HG03108 (cell line): ENCODE measurements around the gene GTSF1L.

ENCODE experiments used
- ATAC-seq: cut with Tn5 transposase; IDR thresholded peaks from one replicate; pipeline ENCODE4 v1.9.1; 2021; ENCODE audit warnings: moderate library complexity; ENCODE audit not compliant: unreplicated experiment

GTSF1L gene

GRCh38 chr20:43746344-43747137 is 19.7 kb upstream of the GTSF1L start:
- no peak for ATAC-seq

- ATAC-seq: no peak
Observed at GRCh38 chr20:43744966-43745730, 18.3 kb upstream of the GTSF1L start.

DNA sequence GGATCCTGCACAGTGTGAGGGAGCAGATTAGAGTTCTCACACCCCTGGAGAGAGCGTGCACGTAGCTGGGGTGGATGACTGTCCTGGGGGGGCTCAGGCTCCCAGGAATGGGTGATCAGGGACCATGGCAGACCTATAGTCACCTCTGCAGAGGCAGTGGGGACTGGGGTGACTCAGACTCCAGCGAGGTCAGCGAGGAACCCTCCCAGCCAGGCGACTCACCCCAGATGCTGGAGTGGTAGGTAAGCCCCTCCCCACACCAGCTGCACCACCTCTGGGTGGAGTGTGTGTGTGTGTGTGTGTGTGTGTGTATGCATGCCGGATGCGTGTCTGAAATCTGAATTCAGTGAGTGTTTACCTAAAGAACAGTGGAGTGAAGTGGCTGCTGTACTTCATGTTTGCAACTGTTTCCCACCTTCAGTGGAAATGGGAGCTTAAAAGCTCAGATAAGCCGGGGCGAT is 17.4 kb upstream of the GTSF1L start:
- no peak for ATAC-seq

DNA sequence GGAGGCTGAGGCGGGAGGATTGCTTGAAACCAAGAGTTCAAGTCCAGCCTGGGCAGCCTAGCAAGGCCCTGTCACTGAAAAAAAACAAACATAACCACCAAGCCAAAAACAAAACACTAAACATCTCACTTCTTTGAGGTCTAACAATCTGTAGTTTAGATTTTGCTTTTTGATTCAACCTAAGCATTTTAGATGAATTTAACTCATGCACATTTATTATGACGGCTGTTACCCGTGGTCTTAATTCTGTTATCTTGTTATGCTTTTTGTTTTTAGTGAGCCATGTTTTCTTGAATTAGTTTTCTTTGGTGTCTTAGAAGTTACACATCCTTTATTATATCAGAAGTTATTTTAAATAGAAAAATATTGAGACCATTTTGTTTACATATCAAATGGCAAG is 13.8 kb upstream of the GTSF1L start:
- ATAC-seq: no peak

DNA sequence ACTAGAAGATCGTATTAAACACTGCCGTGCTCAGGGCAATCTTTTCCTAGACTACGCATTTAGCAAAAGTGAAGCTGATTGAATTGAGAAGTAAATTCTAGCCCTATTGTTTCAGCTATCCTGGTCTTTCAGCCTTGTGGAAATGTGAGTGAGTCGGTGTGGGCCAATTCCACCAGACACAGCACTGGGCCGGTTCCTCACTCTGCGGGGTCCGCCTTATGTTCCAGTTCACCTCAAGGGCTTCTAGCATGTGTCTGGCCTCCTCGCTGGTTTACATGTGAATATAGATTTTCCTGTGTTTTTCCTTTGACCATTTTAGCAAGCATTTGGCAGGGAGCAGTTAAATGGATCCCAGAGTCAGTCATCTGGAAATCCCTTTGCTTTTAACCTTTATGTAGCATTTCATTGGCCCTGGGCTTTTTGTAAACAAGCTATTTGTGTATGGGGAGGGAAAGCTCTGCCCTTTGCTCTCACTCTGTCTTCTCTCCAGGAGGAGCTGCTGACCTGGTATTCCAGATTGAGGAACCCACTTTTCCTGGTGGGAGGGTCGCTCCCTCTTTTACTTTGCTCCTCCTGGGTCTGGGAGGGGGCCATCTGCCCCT is 12.4 kb upstream of the GTSF1L start:
- ATAC-seq: no peak

- ATAC-seq: no peak
Observed at GRCh38 chr20:43737925-43738324, 11.1 kb upstream of the GTSF1L start.

- peak; percentile 68 for ATAC-seq
Observed at GRCh38 chr20:43736588-43737158, 9.9 kb upstream of the GTSF1L start.

DNA sequence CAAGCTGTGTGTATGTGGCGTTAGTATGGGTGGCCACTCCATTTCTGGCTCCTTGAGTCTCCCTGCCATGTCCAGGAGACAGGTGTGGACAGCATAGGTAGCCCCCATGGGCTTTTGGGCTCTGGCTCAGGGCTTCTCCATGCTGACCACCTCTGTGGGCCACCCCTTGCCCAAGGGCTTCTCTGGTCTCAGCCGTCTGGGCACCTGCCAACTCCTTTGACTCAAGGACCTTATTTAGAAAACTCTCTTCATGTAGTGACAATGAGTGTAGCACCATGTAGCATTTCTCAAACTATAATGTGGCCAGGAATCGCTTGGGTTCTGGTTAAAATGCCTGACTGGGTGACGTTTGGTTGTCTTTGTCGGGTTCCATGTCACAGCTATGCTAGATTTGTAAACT is 5.1 kb upstream of the GTSF1L start:
- ATAC-seq: no peak

GRCh38 chr20:43731469-43731868 is 4.7 kb upstream of the GTSF1L start:
- ATAC-seq: no peak

DNA sequence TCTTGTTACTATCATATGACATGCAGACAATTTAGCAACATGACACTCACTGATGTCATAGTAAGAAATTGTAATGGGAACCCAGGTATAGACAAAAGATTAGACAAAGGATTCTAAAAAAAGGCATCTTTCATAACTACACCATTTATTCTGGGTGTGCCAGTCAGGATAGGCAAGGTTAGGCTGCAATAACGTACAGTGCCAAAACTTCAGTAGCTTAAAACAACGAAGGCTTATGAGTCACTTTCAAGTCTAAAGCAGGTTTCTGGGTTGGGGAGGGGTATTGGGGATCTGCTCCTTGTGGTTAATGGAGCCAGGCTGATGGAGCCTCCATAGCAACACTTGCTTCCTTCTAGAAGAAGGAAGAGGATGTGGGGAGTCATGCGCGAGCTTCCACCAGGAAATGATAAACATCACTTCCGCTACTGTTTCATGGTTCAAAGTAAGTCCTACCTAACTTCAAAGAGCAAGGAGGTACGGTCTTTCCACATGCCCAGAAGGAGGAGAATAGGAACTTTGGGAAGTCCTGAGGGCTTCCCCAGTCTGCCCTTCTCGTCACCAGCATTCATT is 2.0 kb upstream of the GTSF1L start:
- ATAC-seq: no peak

DNA sequence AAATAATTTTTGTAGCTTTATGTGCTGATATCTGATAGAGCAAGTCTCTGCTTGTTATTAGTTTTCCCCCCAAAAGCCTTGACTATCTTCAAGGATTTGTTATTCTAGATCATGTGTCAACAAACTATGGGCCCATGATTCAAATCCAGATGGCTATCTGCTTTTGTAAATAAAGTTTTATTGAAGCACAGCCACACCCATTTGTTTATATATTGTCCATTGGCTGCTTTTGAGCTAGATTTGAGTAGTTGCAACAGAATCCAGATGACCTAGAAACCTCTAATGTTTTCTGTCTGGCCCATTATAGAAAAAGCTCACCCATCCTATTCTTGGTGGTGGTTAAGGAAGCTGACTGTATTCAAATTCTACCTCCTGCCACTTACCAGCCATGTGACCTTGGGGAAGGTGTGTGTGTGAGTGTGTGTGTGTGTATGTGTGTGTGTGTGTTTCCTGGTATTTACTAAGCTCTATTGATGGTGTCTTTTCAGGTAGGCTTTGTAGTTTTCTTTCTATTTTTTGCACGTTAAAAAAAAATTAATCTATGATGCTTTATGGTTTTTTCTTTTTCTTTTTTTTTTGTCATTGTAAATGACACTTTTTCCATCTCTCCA is 1.3 kb upstream of the GTSF1L start:
- ATAC-seq: no peak

DNA sequence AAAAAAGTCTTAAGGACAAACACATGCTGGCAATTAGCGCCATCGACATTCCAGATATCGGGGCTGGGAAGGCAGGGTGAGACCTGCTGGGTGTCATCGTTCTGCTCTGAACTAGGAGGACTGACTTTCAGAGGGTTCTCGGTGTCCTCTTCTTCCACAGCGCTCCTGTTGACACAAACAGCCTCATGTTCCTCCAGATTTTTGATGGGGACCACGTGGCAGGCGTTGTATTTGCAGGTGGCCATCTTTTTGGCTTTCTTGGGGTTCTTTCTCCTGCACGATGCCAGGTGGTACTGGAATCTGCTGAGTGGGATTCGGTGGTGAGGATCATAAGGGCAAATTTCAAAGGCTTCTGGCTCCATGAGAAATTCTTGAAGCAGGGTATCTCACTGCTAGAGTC is 469 bp downstream of the GTSF1L start:
- ATAC-seq: no peak

DNA sequence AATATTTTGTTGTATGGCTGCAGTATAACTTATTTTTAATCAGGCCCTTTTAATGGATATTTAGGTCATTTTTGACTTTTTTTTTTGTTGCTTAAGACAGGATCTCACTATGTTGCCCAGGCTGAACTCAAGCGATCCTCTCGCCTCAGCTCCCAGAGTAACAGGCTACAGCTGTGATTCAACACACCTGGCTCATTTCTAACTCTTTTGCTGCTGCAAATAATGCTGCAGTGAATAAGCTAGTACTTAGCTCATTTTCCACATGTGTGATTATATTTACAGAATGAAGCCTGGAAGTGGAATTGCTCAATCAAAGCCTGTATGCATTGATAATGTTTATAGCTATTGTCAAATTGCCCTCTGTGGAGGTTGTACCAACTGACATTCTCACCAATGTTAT is 1.1 kb downstream of the GTSF1L start:
- ATAC-seq: no peak

GRCh38 chr20:43724383-43724782 is 2.4 kb downstream of the GTSF1L start:
- no peak for ATAC-seq

- no peak for ATAC-seq
Observed at GRCh38 chr20:43723735-43724134, 3.1 kb downstream of the GTSF1L start.

DNA sequence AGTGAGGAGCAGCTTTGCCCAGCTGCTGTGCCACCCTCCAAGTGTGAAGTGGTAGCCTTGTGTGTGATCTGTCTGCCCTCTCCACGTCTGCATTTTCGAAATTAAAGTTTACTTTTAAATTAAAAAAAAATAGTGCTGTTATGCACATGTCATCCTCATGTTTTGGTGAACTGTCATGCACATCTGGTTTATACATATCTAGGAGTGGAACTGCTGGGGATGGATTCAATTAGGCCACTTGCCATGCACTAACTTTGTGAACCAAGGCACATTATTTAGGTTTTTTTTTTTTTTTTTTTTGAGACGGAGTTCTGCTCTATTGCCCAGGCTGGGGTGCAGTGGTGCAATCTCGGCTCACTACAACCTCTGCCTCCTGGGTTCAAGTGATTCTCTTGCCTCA is 3.6 kb downstream of the GTSF1L start:
- ATAC-seq: no peak

DNA sequence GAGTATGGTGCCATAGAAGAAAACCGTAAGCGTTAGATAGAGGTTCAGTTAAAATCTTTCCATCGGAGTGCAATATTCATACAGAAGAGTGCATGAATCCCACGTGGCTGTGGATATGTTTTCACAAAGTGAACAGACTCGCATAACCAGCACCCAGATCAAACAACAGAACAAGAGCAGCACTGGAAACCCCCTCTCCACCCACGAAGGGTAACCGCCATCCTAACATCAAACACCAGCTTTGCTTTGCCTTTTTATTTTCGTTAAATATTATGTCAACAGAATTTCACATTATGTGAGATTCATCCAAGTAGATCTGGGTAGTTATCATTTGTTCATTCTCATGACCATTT is 4.7 kb downstream of the GTSF1L start:
- no peak for ATAC-seq

DNA sequence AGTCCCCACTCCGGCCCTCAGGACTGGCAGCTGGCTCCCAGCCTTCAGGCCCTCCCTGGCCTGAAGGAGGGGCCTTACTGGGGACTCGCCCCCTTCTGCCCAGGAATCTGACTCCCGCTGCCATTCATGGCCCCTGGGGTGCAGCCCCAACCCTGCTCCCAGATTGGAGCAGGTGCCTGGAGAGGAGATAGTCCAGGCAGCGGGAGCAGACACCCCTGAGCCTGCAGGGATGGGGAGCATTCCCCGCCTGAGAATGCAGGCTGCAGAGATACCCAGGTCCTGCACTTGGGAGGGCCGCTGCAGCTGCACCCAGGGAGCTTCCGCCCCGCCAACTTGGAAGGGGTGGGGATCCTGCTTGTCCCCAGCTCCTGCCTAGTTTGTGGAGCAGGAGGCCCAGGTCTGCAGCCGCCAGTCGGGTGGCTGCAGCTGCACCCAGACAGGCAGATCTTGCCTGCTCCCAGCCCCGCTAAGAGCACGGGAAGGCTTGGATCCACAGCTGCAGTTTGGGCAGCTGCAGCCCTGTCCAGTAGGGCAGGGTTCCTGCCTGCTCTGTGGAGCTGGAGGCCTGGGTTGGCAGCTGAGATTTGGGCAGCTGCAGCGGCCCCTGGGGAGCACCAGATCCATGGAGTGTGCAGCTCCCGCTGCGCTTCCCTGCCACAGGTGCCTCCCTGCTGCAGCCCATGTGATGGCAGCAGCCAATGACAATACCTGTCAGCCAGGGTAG is 5.2 kb downstream of the GTSF1L start:
- no peak for ATAC-seq

DNA sequence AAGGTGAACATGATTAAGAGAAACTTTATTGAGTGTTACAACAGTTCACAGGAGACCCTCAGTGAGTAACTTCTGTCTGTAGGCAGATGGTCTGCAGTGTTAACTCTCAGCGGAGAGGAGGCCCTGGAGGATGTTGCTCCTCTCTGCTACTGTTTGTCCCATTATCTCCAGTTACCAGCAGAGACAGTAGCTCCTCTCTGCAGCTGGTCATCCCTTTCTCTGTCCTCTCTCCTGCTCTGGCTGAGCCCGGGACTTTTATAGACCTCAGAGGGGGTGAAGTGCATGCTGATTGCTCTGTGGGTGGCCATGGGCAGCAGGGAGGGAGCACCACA is 5.7 kb downstream of the GTSF1L start:
- ATAC-seq: no peak

DNA sequence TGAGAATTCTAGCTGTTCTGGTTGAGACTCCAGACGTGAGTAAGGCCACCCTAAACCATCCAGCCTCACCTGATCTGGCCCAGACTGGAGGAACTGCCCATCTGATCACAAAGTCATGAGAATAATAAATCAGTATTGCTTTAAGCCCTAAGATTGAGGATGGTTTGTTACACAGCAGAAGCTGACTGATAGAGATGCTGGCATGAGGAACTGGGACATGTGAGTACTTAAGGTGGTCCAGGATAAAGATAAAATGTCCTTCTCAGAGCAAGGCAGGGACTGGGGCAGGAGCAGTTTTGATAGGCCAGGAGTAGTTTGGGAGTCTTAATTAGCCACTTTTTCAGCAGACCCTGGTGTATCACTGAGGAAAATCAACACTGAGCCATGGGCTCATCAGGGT is 6.8 kb downstream of the GTSF1L start:
- ATAC-seq: no peak
